MCF 10A (cell line): ENCODE data around the gene B4GALT2. TPM values are rescaled to one million over a fixed set of nuclear protein-coding genes. Genes with fewer than 3 reads are reported as not detected.

Experiments used
- BruUV-seq: library from RNA; stranded (reverse); fragments of 400-500 nt; replicated peaks from 2 replicates; lab custom pipeline; 2021; lab: Mats Ljungman, UMichigan
- CTCF ChIA-PET: fragments of 300-600 bp; sonication (Branson Sonifier 250); formaldehyde crosslinking; extraction: SDS; loops from one replicate; lab custom pipeline; 2021; ENCODE audit warnings: antibody characterized with exemption, inconsistent platforms; lab: Yijun Ruan, JAX
- POLR2A ChIA-PET: fragments of 300-600, 350-650 bp; sonication (Branson Sonifier 250); formaldehyde crosslinking; extraction: SDS; loops from one replicate; lab custom pipeline; 2020; ENCODE audit warnings: antibody characterized with exemption, inconsistent platforms; lab: Yijun Ruan, JAX
- DNase-seq: peaks from one replicate; pipeline ENCODE4 v3.0.0-alpha.2; 2018; ENCODE audit not compliant: unreplicated experiment
- H3K27ac Mint-ChIP-seq: one replicate; pipeline ENCODE4 v1.8.0; 2022; ENCODE audit warnings: mild to moderate bottlenecking, low read depth, mixed read lengths; ENCODE audit not compliant: unreplicated experiment
- H3K27me3 Mint-ChIP-seq: one replicate; pipeline ENCODE4 v1.8.0; 2022; ENCODE audit warnings: mixed read lengths; ENCODE audit not compliant: insufficient read depth, unreplicated experiment
- H3K36me3 Mint-ChIP-seq: one replicate; pipeline ENCODE4 v1.8.0; 2022; ENCODE audit warnings: mild to moderate bottlenecking, moderate library complexity, mixed read lengths; ENCODE audit not compliant: insufficient read depth, unreplicated experiment
- H3K4me1 Mint-ChIP-seq: one replicate; pipeline ENCODE4 v1.8.0; 2022; ENCODE audit warnings: mixed read lengths; ENCODE audit not compliant: insufficient read depth, unreplicated experiment
- H3K4me3 Mint-ChIP-seq: one replicate; pipeline ENCODE4 v1.8.0; 2022; ENCODE audit warnings: mild to moderate bottlenecking, moderate library complexity, mixed read lengths; ENCODE audit not compliant: unreplicated experiment
- H3K9me3 Mint-ChIP-seq: one replicate; pipeline ENCODE4 v1.8.0; 2022; ENCODE audit warnings: mixed read lengths; ENCODE audit not compliant: unreplicated experiment
- intact Hi-C: fragments of 100-400 bp; cut with micrococcal nuclease; formaldehyde crosslinking; loops from 2 replicates; pipeline ENCODE4 v1.14.1; 2022
- total RNA-seq: library from RNA; stranded (reverse); gene quantifications from 2 replicates; pipeline ENCODE4 v1.2.3, GENCODE V29; 2022
- TF ChIP-seq, protein P1 (sequence below): fragments of 200-600 bp; IDR thresholded peaks from one replicate; pipeline ENCODE4 v1.8.0; 2022; ENCODE audit warnings: antibody characterized with exemption, mild to moderate bottlenecking; ENCODE audit not compliant: unreplicated experiment

B4GALT2 gene
- total RNA-seq, 1 experiment from 2014 or later = 68.4 TPM

DNA sequence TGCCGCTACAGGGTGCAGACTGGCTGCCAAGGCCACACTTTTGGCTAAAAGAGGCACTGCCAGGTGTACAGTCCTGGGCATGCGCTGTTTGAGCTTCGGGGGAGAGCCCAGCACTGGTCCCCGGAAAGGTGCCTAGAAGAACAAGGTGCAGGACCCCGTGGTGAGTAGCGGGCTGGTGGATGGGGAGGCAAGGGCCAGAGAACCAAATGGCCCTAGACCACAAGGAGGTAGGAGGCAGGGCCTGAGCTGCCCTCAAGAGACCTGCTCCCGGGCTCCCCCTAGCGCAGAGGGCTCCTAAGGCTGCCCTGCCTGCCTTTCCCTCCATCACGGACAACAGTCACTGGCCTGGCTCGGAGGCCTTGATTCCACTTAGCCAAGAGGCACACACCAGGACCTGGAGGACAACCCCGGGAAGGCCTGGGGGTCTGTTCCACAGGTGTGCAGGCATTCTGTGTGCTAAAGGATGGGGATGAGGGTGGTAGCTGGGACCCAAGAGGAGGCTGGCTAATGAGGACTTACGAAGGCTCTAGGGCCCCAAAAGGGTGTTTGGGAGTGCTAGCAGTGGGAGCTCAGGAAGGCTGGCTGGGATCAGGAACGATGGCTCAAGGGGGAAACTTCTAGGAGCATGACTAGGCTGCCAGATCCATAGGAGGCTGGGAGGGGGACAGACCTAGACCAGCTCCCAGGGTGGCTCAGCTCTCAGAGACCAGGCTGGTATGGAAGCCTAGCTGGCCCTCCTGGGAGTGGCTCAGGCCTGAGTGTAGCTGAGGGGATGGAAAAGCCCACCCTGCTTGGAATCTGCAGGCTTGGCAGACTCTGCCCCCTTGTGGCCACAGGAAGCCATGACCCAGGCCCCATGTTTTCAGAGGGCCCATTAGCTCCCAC, 44.7 kb upstream of the B4GALT2 start:
- H3K4me3 Mint-ChIP-seq = peak overlapping the region; percentile 34
- TF ChIP-seq, protein P1, sequence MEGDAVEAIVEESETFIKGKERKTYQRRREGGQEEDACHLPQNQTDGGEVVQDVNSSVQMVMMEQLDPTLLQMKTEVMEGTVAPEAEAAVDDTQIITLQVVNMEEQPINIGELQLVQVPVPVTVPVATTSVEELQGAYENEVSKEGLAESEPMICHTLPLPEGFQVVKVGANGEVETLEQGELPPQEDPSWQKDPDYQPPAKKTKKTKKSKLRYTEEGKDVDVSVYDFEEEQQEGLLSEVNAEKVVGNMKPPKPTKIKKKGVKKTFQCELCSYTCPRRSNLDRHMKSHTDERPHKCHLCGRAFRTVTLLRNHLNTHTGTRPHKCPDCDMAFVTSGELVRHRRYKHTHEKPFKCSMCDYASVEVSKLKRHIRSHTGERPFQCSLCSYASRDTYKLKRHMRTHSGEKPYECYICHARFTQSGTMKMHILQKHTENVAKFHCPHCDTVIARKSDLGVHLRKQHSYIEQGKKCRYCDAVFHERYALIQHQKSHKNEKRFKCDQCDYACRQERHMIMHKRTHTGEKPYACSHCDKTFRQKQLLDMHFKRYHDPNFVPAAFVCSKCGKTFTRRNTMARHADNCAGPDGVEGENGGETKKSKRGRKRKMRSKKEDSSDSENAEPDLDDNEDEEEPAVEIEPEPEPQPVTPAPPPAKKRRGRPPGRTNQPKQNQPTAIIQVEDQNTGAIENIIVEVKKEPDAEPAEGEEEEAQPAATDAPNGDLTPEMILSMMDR = peak; percentile 92
- peaks cover 34% of the 10 kb centered on the region for H3K4me1 Mint-ChIP-seq
- ChIA-PET CTCF (interaction anchor here (0.5 to 13.0 kb wide), 71 partner anchors 9 to 745 kb away, joined by 3 to 369 read pairs (median 4); partner anchors contain the start of gene IPO13), POLR2A (interaction anchor here (1.0 to 3.8 kb wide), 8 partner anchors 9 to 283 kb away, joined by 3 to 34 read pairs (median 4); no protein-coding TSS in a partner anchor)
- intact Hi-C loops = loop anchor here (1.0 to 10.0 kb wide), 5 partner anchors 25 to 700 kb away; partner anchors contain the start of gene ST3GAL3
- no peak overlapping the region for H3K27ac Mint-ChIP-seq
- no peaks in the 10 kb centered on the region for H3K27me3 Mint-ChIP-seq
- no peaks in the 10 kb centered on the region for H3K9me3 Mint-ChIP-seq
- BruUV-seq = no TSS peak
- peak; percentile 68 for DNase-seq
- H3K36me3 Mint-ChIP-seq = no peaks in the 10 kb centered on the region

DNA sequence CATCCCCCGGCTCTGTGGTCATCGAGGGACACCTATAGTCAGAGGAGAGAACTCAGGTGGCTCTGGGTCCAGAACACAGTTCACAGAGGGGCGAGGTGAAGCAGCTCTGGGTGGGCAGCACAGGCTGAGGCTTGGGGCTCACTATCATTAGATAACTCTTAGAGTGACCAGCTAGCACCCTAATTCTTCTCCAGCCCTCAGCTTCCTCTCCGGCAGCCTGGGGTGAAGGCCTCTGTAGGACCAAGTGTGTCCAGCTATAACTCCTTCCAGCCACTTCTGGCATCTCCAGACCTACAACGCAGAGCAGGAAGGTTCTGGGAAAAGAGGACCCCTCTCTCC, 44.1 kb upstream of the B4GALT2 start:
- TF ChIP-seq, protein P1 = no peak
- Mint-ChIP-seq H3K4me1 (peaks cover 29% of the 10 kb centered on the region), H3K27me3 (no peaks in the 10 kb centered on the region), H3K27ac (no peak overlapping the region), H3K36me3 (no peaks in the 10 kb centered on the region), H3K9me3 (no peaks in the 10 kb centered on the region), H3K4me3 (no peak overlapping the region)
- no TSS peak for BruUV-seq
- DNase-seq = no peak
- POLR2A ChIA-PET = interaction anchor here (0.6 to 3.8 kb wide), 11 partner anchors 8 to 283 kb away, joined by 3 to 34 read pairs (median 4); partner anchors contain the start of gene ATP6V0B
- intact Hi-C loops = loop anchor here (1.0 to 10.0 kb wide), 5 partner anchors 26 to 700 kb away; partner anchors contain the start of gene ST3GAL3
- CTCF ChIA-PET = interaction anchor here (0.5 to 13.0 kb wide), 71 partner anchors 9 to 745 kb away, joined by 3 to 369 read pairs (median 4); partner anchors contain the start of gene IPO13

DNA sequence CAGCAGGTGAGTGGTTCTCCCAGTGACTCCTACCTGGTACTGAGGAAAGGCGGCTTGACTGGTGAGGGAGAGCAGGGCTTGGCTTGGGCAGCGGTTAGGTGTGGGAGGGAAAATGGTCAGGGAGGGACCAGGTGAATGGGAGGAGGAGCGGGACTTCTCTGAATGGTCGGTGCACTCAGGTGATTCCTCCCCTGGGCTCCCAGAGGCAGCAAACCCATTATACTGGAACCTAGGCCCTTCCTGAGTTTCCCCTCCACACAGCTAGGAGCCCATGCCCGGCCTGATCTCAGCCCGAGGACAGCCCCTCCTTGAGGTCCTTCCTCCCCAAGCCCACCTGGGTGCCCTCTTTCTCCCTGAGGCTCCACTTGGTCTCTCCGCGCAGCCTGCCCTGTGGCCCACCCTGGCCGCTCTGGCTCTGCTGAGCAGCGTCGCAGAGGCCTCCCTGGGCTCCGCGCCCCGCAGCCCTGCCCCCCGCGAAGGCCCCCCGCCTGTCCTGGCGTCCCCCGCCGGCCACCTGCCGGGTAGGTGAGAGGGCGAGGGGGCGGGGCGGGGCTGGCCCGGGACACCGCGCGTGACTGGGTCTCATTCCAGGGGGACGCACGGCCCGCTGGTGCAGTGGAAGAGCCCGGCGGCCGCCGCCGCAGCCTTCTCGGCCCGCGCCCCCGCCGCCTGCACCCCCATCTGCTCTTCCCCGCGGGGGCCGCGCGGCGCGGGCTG, 43.1 kb upstream of the B4GALT2 start:
- TF ChIP-seq, protein P1 = no peak
- Mint-ChIP-seq H3K36me3 (no peaks in the 10 kb centered on the region), H3K4me1 (peaks cover 29% of the 10 kb centered on the region), H3K27me3 (no peaks in the 10 kb centered on the region), H3K27ac (peak overlapping the region; percentile 39), H3K4me3 (no peak overlapping the region), H3K9me3 (no peaks in the 10 kb centered on the region)
- no peak for DNase-seq
- ChIA-PET POLR2A (interaction anchor here (0.6 to 3.8 kb wide), 9 partner anchors 7 to 172 kb away, joined by 3 to 34 read pairs (median 5); partner anchors contain the start of gene ATP6V0B), CTCF (interaction anchor here (0.6 to 13.0 kb wide), 37 partner anchors 8 to 408 kb away, joined by 3 to 369 read pairs (median 5); no protein-coding TSS in a partner anchor)
- no TSS peak for BruUV-seq
- intact Hi-C loops = loop anchor here (2.0 to 10.0 kb wide), 3 partner anchors 81 to 701 kb away; partner anchors contain the start of gene ST3GAL3
